ENCODE results near the gene PVALB.

Gene PVALB

DNA sequence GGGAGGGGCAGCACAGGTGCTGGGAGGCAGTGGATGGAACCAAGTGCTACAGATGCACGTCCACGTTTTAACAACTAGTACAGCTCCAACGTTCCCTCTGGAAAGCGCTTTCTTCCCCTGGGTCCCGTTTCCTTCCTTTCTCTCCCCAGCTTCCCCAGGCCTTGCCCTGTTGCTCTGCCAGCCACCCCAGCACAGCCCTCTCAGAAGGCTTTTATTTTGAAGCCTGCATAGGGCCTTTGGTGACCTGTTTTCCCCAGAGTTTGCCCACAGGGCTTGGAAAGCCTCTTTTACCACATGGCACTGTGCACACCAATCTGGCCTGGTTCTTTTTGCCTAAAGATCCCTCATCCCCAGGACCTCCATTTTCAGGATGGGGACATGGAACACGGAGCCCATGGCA, 30.1 kb upstream of the PVALB start:
- no peak for DNase-seq (ENCODE audit: low spot score)
- TF ChIP-seq CTCF (IDR thresholded peaks at IDR 0.05; ENCODE audit: extremely low read depth, insufficient read depth, missing control alignments) = no peak
- in situ Hi-C loops (cut with MboI; ENCODE audit: low pct_unique_long_range_greater_than_20kb, low sequenced_read_pairs, unreplicated experiment) = no loop called here

DNA sequence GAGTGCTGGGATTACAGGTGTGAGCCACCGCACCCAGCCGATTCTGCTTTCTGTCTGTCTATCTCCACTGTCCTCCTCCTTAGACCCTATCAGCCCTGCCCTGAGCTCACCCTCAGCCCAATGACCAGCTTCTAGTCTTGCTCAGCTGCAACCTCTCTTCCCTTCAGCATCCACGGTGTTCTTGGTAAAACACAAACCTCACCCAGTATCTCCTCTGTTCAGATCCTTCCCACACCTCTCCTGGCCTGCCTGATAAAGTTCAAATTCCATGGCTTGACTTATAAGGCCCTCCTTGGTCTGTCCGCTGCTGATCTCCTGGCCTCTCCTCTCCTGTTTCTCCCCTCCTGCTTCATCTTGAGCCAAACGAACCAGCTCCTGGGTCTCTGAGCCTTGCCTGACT, 29.4 kb upstream of the PVALB start:
- no peak for DNase-seq (ENCODE audit: low spot score)
- in situ Hi-C loops (cut with MboI; ENCODE audit: low pct_unique_long_range_greater_than_20kb, low sequenced_read_pairs, unreplicated experiment) = no loop called here
- TF ChIP-seq CTCF (IDR thresholded peaks at IDR 0.05; ENCODE audit: extremely low read depth, insufficient read depth, missing control alignments) = no peak

GRCh38 chr22:36840106-36840505, 23.3 kb upstream of the PVALB start:
- DNase-seq (ENCODE audit: low spot score) = no peak
- TF ChIP-seq CTCF (IDR thresholded peaks at IDR 0.05; ENCODE audit: extremely low read depth, insufficient read depth, missing control alignments) = no peak
- in situ Hi-C loops (cut with MboI; ENCODE audit: low pct_unique_long_range_greater_than_20kb, low sequenced_read_pairs, unreplicated experiment) = no loop called here

DNA sequence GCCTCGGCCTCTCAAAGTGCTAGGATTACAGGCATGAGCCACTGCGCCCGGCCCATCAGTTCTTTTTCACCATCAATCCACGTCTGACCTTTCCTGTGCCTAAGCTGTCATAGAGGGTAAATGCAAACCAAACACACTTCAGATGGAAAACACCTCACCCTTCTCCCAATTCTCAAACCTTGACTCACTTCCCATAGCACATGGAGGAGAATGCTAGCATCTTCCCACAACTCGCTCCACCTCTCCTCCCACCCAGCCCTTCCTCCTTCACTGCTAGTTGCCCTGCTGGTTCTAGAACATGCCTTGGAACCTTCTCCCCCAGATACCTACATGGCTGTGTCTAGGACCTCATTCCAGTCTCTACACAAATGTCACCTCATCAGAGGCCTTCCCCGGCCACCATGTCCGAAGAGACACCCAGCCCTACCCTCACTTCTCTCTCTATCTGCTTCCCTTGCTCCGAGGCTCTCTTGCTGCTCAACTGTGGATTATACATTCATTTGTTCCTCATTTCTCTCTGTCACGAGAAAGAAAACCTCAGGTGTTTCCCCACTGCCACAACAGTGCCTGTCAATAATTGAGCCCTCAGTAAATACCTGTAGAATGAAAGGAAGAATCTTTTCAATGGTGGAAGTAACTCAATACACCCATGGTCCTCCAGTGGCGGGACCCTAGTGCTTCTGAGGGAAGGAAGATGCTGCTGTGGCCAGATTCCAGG, 22.7 kb upstream of the PVALB start:
- in situ Hi-C loops (cut with MboI; ENCODE audit: low pct_unique_long_range_greater_than_20kb, low sequenced_read_pairs, unreplicated experiment) = no loop called here
- DNase-seq (ENCODE audit: low spot score) = no peak
- no peak for TF ChIP-seq CTCF (IDR thresholded peaks at IDR 0.05; ENCODE audit: extremely low read depth, insufficient read depth, missing control alignments)

GRCh38 chr22:36838119-36839030, 21.5 kb upstream of the PVALB start:
- in situ Hi-C loops (cut with MboI; ENCODE audit: low pct_unique_long_range_greater_than_20kb, low sequenced_read_pairs, unreplicated experiment) = no loop called here
- no peak for DNase-seq (ENCODE audit: low spot score)
- TF ChIP-seq CTCF (IDR thresholded peaks at IDR 0.05; ENCODE audit: extremely low read depth, insufficient read depth, missing control alignments) = no peak

- no peak for TF ChIP-seq CTCF (IDR thresholded peaks at IDR 0.05; ENCODE audit: extremely low read depth, insufficient read depth, missing control alignments)
- in situ Hi-C loops (cut with MboI; ENCODE audit: low pct_unique_long_range_greater_than_20kb, low sequenced_read_pairs, unreplicated experiment) = no loop called here
- DNase-seq (ENCODE audit: low spot score) = no peak
Measured at GRCh38 chr22:36835903-36836302, 19.1 kb upstream of the PVALB start.
